ENCODE data around the gene ANKFY1.

DNA sequence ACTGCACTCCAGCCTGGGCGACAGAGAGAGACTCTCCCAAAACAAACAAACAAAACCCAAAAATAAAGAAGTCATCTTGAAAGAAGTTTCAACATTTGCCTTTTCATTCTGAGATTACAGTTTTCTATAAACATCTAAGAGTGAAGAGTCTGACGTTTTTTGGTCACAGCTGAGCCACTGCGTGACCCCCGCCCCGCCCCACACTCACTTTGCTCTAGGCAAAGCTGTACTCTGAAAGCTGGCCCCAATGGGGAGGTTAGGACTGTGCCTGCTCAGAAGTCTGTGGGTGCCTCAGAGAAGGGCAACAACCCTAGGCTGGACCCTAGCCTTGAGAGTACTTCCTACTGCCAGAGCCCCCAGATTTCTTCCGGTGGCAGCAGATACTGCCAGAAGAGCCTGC lies 101.5 kb downstream of the ANKFY1 start:
- TF ChIP-seq CTCF (IDR thresholded peaks at IDR 0.05; ENCODE audit: poor library complexity), result no peak
- no peak for TF ChIP-seq EZH2phosphoT487 (IDR thresholded peaks at IDR 0.05; ENCODE audit: low read depth, severe bottlenecking, unreplicated experiment)
- no peak for TF ChIP-seq EZH2 (IDR thresholded peaks at IDR 0.05; ENCODE audit: borderline replicate concordance)

Measured in hepatocyte (in vitro differentiated cells).